ENCODE data around the gene DLGAP4. TPM values are rescaled to one million over a fixed set of nuclear protein-coding genes. Genes with fewer than 3 reads are reported as not detected.

DLGAP4 gene
- total RNA-seq, 1 experiment from 2014 or later = 26.0 TPM

DNA sequence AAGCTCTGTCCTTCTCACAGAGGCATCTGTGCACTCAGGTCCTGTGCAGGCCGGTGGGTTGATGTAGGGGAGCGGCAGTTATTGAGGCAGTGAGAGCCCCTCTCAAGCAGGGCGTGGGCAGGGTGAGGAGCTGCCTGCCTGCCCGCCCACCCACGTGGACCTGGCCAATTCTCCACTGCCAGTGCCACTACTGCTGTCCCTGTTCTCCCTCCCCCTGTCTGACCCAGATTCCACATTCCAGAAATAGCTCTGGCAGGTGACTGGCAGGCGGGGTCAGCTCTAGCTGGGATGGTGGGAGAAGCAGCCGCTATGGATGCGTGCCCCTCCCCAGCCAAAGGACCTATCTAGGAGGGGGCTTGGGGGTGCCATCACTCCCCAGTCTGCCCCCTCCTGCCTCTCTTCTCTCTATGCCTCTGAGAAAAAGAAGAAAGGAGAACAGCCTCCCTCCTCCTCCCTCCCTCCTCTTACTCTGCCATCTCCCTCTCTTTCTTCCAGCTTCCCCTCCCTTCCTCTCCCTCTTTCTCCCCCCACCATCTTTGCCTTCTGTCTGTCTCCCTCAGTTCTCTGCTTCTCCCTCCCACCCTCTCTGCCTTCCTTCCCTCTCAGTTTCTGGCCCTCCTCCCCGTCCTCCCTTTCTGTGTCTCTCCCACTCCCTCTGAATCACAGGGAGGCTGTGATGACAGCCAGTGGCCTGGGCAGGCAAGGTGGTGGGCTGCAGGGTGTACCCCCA lies 148.7 kb downstream of the DLGAP4 start:
- no peak for DNase-seq (ENCODE audit: low read depth)

DNA sequence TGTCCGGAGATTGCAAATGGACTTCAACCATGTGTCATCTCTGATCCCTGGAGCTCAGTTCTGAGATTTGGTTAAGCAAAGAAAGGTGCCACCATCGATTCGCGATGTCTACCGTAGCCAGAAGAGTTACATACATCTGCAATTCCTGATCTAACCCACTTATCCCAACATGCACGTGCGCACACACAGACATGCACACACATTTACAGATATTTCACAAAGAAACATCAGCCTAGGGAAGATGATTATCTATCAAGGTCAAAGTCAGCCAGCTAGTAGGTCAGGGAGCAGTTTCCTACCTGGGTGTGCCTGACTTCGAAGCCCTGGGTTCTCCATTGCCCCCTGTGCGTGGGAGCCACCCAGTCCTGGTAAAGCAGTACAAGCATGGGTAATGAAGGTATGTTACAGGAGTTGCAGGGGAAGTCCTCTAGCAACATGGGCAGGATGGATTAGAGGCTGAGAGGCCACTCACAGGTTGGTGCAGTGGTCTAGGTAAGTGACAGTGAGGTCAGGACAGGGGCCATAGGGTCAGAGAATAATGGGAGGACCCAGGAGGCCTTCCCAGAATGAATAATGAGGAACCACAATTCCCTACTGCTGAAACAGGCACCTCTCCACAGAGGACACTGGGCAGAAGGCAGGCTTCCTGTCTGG lies 150.0 kb downstream of the DLGAP4 start:
- no peak for DNase-seq (ENCODE audit: low read depth)

DNA sequence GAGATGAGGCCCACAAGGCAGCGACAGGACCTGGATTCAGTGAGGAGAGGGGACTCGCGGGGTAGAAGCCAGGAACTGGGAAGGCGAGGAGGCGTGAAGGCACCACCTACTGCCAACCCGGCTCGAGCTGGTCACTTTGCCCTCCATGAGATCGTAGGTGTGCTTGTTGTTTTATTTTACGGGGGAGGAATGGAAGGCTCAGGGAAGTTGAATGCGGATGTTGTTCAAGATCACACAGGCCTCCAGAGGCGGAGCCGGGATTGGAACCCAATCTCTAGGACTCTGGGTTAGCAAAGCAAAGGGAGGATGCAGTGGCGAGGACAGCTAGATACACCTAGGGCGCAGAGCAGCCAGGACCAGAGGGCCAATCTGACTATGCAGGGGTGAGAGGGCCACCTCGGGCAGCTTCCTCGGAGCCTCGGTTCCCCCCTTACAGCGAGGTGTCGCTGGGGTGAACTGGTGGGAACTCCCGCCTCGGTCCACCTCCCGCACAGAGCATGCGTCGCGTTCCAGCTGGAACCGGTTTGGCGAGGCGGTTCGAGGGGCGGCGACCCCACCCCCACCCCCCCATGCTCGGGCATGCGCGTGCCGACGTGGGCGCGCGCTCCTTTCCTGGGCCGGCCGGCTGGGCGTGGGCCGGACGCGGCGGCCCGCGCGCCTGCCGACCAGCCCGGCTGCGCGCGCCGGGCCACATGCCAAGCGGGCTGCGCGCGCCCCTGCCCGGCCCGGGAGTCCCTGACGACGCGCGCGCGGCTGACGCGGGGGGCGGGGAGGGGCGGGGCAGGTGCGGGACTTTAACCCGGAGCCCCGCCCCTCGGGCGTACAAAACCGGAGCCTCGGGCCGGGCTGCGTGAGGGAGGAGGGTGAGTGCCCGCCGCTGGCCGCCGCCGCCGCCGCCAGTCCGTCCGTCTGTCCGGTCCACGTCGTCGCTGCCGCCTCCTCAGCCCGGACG lies 154.8 kb downstream of the DLGAP4 start:
- DNase-seq (ENCODE audit: low read depth) = peak; percentile 91

DNA sequence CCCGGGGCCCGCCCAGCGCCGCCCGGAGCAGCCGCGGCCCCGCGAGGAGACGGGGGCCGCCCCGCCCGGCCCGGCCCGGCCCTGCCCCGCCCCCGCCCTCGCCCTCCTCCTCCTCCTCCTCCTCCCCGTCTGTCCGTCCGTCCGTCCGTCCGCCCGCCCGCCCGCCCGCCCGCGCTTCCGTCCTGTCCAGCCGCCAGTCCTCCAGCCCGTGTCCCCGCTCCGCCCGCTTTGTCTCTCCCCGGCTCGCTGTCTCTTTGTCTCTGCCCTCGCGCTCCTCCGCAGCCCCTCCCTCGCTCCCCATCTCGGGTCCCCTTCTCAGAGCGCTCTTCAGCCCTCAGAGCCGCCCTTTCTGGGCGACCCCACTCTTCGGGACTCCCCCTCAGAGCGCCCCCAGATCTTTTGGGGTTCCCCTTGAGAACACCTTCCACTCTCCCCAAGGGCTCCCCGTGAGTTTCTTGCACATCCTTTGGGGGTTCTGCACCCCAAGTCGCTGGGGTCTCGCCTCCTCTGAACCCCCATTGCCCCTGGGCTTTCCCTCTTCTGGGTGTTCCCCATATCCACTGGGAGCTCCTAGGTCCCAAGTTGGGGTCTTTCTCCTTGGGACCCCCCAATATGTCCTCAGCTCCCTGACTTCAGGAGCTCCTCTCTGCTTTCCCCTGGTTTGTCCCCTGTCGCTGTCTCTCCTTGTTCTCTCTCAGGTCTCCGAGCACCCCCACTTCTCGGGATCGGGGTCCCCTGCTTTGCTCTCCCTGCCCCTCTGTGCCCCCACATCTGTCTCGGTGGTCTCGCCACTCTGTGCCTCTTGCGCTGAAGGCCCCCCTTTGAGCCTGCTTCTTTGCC lies 155.7 kb downstream of the DLGAP4 start:
- DNase-seq (ENCODE audit: low read depth) = peak; percentile 71

DNA sequence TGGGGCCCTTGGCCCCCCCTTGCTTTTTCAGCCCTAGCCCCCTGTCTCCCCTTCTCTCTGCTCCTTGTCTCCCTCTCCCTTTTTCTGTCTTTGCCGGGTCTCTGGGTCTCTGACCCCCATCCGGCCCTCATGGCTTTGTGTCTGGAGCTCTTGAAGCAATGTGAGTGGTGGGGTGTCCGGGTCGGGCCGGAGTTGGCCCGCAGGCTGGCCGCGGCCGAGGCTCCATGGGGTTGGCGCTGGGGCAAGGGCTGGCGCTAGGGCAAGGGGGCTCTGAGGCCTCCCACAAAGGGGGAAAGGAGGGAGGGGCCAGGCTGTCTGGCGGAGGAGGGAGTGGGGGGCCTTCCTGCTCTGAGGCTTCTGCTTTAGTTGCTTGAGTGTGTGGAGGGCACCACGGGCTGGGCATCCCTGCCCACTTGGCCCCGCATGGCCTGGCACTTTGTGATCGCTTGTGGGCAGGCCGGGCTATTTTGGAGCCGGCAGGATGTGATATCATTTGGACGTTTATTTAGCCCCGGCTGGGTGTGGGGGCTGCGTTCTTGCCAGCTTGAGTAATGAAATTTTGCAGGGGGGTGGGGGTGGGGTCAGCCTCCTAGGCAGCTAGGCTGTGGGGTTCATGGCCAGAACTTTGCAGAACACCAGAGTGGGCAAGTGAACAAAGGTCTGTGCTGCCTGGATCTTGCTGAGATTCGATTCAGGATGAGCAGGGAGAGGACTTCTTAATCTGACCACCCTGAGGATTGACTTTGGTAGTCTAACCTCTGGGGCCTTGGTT lies 156.5 kb downstream of the DLGAP4 start:
- DNase-seq (ENCODE audit: low read depth) = peak; percentile 80

DNA sequence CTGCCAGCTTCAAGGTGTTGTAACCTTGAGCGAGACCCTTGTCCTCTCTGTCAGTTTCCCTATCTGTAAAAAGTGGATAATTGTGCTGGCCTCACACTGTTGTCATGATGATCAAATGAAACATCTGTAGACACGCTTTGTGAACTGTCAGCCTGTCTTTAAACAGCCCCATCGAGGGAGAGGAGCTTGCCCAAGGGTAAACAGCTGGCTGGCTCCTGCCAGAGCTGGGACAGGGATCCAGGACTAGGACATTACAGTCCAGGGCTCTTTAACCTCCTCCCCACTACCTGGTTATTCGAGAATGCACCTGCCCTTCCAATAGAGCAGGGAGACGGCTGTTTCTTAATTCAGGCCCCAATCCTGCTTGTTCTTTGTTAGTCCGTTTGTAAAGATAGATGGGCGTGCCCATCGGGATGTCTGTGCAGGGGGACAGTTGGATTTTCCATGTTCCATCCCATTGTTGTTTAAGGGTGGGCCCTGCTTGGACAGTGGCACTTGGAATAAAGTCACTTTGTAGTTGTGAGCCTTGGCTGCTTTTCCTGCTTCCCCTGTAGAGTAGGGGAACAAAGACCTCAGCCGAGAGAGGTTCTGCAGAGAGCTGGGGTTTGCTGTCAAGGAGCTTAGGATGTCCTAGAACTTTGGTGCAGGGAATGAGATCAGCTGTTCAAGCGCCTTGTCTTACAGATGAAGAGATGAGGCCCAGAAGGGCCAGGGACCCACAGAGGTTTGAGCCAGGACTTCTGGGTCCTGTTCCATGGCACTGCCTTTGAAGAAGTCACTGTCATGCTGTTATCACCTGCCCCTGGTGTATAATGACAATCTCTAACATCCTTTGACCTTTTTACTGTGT lies 157.3 kb downstream of the DLGAP4 start:
- DNase-seq (ENCODE audit: low read depth) = no peak

DNA sequence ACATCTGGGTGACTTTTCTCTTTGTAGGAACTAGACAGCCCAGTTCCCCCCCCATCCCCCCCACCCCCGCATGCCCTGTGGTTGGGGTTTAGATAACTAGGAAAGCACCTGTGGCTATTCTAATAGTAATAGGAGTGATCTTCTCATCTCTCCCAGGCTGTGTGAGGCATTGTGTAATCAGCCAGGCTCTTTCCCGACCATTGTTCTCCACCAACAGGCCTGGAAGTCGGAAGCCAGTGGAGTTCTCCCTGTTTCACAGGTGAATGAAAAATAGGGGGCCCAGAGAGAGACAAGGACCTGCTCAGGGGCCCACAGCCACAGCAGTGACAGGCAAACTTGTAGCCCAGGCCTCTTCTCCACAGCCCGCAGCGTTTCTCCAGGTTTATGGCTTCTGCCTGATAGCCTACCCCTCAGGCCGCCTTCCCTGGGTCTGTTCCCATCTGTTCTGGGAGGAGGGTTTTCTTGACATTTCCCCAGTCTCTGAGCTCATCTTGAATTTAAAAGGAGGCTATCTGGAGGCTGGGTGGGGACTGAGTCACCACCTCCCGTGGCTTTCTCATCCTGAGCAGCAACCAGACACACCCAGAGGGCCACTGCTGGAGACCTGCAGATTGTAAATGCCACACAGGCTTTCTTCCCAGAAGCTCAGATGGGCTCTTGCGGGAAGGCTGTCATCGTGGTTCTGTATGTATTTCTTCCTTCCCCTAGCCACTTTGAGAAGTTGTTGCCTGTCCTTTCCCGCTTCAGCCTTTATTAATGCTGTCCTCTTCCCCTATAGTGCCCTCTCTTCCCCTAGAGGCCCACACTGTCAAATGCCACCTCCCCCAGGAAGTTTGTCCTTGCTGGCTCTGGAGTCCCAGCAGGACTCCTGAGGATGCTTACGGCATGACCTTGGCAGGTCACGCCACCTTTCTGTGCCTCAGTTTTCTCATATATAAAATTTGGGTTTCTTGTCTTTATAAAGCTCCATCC lies 159.3 kb downstream of the DLGAP4 start:
- peak; percentile 97 for DNase-seq (ENCODE audit: low read depth)

DNA sequence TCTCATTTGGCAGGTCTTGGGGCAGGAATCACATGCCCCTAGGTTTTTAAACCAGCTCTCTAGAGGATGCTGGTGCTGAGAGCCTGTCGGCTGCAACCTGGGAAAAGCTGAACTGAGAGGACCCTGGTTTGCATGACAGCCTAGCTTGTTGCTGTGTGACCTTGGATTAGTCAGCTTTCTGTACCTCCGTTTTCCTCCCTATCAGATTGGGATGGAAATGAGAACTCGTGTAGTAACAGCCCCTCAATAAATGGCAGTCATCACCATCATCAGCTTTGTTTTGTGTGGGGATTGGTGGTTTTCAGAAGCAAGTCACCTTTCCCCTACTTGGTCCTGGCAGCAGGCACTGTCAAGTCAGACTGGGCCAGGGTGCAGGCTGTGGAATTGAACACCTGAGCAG lies 159.9 kb downstream of the DLGAP4 start:
- DNase-seq (ENCODE audit: low read depth) = no peak

DNA sequence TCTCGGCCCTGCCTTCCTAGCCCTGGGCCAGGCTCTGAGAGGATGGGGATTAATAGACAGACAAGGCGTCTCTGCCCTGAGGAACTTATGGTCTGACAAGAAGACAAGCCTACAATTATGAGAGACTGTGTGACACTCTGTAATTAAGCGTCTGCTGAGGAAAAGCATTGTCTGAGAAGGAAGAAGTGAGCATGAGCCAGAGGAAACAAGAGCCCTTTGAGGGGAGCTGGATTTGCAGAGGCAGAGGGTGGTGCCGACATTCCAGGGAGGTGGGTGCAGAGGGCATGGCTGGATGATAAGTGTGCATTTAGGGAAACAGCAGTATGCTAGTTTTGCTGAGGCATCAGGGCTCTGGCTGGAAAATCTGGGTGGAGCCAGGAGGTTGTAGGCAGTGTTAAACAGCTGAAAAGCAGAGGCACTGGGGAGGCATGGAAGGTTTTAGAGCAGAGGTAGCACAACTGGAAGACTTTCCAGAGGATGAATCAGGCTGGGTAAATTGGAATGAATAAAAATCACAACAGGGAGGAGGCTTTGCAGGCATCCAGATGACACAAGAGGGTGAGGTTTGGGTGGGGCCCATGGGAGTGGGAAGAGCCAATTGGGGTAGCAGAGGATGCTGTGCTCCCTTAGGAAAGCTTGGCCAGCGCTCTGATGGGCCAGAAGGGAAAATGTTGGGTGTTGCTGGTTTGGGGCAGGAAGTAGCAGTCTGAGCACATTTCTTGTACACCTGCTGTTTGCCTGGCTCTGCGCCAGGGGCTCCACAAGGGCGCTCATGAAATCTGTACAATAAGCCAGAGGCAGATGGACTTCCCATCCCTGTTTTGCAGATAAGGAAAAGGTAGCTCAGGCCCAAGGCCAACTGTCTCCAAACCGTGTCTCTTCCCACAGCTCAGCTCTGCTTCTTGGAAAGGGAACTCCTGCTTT lies 161.2 kb downstream of the DLGAP4 start:
- no peak for DNase-seq (ENCODE audit: low read depth)

DNA sequence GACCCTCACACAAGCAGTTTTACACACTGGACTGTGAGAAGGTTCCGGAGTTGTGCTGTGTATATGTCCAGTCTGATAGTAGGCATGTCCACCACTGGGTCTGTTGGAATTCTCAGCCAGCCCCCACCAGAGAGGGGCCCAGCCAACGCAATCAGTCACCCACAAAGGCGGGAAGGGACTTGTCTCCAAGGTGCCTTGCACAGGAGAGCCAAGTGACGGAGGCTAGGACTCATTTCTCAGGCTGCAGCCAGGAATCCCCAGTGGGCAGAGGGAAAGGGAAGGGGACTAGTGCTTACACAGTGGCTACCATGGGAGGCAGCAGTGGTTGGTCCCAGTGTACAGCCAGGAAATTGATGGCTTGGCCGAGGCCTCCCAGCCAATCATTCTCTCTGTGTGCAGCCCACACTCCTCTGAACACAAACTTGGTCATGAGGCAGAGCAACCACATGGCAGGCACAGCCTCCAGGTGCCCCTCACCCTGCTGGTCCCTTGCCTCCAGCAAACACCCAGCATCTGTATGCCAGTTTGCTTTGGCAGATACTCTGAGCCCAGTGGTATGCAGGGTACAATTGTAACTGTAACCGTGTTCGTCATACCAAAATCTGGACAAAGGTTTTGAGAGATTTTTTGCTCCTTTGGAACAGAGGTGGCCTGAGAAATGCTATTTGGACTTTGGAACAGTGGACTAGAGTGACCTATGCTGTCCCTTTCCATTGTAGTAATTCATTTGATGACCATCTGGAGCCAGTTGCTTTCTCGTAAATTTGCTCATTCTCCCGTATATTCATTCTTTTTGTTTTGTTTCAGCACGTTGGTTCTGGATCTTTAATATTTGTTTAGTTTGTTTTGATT lies 162.2 kb downstream of the DLGAP4 start:
- DNase-seq (ENCODE audit: low read depth) = no peak

DNA sequence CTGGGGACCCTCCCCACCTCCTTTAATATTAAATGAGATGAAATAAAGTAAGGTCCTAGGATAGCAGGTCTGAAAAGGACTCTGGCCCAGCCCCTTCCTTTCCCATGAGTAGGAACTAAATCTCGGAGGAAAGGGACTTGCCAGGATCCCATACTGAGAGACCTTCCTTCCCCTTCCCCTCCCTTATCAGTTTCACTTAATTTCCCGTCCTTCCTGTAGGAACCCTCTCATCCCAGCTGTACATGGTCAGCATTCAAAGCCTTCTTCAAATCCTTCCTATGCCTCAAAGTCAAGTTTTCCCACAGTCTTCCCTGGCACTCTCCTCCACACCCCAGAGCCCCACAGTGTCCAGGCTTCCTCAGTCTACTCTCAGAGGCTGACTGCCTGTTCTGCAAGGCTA lies 163.8 kb downstream of the DLGAP4 start:
- no peak for DNase-seq (ENCODE audit: low read depth)

DNA sequence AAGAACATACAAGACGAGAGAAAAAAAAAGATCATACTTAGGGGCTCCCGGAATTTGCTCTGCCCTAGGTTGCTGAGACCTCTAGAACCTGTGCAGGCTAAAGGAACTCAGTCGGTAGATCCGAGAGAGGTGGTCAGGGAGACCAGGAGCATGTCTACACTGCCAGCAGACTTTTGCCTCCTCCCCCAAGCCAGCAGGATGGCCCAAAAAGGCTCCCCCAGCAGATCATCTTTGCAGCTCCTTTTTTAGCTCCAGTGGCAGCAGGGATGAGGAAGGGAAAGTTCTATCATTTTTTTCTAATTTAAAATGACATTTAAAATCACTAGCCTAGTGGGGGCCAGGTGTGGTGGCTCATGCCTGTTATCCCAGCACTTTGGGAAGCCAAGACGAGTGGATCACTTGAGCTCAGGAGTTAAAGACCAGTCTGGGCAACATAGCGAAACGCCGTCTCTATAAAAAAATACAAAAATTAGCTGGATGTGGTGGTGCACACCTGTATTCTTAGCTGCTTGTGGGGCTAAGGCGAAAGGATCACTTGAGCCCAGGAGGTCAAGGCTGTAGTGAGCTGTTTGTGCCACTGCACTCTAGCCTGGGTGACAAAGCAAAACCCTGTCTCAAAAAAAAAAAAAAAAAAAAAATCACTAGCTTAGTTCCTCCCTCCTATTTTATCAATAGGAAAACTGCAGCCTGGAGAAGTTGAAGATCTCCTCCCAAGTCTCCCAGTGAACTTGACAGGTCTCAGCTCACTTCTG lies 165.9 kb downstream of the DLGAP4 start:
- DNase-seq (ENCODE audit: low read depth) = no peak

DNA sequence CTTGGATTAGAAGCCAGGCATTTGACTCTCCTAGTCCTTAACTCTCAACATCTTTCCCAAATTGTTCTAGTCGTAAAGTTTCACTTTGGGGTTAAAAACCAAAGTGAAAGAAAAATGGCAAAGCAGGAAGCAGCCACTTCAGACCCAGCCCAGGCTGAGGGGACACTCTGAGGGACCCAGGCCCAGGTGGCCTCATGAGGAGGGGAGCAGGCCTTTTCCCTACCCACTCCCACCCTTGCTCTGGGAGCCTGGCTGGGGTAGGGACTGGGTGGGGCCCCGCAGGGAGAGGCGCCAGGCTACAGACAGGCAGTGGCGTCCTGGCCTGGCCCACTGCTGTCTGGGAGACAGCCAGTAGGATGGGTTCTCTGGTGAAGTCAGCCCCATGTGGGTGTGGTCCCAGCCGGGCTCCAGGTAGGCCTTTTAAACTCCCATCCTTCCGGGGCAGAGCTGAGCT lies 166.5 kb downstream of the DLGAP4 start:
- DNase-seq (ENCODE audit: low read depth) = no peak

DNA sequence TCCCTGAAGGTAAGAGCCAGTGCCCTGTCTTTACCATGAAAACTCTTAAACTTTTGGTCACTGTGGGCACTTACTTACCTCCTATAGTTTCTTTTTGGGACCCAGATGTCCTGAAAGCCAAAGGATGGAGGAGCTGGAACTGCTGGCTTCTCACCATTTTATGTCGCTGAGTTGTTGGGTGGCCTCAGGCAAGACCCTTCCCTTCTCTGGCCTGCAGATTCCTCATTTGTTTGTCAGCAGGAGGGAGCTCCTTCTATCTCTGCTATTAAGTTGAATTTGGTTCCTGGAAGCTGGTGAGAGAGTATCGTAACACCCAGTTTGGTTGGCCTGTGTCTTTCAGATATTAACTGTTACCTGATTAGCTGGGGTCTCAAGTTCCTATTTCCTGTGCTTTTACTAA lies 167.0 kb downstream of the DLGAP4 start:
- no peak for DNase-seq (ENCODE audit: low read depth)

DNA sequence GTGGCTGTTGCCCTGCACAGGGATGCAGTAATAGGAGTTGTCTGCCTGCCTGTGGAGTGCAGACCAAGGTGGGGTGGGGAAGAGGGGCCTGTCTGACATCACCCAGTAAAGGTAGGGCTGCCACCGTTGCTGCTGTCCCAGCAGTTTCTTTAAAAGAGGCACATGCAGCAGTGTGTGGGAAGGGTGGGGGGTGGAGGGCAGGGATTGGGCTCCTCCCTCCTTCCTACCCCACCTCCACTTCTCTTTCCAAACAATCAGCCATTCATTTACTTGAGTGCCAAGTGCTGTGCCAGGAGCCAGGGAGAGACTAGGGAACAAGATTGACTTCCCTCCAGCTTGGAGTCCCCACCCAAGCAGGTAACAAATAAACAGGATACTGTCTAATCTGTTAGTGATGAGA lies 168.4 kb downstream of the DLGAP4 start:
- DNase-seq (ENCODE audit: low read depth) = peak; percentile 44

DNA sequence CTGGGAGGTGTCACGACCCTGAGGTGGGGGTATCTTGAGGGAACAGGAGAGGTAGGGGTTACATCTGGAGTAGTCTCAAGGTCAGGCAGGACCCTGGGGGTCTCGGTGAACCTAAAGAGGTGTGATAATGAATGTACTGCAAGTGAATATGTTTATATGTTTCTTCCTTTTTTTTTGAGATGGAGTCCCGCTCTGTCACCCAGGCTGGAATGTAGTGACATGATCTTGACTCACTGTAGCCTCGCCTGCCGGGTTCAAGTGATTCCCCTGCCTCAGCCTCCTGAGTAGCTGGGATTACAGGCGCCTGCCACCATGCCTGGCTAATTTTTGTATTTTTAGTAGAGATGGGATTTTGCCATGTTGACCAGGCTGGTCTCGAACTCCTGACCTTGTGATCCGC lies 168.9 kb downstream of the DLGAP4 start:
- DNase-seq (ENCODE audit: low read depth) = peak; percentile 78

All from M059J (cell line).